ENCODE data around the gene CAMK2D.
A peak's percentile ranks its signal among the peaks of the same experiment; 100 is the strongest.

CAMK2D gene

DNA sequence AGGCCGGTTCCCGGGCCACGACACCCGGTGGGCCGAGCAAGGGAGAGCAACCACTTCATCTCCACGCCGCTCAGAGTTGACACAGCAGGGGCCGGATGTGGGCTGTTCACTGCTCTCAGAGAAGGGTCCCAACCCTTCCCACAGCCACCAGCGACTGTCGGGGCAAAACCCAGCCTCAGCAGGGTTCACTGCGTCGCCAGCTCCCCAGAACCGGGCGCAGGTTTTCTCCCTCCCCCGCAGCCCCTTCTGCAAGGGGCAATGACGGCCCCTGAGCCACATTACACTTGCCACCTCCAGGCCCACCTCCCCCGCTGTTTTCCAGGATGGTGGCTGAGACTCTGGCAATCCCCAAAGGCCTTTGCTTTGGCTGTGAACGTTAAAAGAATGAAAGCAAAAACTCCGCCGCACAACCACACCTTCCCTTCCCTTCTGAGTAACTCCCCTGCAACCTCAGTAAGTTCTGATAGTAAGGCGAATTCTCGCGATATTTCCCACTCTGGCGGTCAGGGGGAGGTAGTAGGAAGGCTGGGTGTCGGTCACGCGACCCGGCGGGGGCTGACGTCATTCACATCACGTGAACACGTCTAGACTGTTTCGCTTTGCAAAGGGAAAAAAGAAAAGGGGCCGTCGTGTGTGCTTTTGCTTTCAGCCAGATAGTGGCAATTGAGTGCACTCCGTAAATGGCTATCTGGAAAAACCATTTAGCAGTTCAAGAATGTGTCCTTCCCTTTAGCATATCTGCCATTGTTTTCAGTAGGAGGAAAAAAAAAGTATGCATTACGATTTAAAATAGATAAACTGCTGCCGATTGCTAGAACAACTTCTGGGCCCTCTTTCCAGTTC lies 869 bp upstream of the CAMK2D start:
- peak; percentile 95 to 100 (median 99) for DNase-seq

- peak; percentile 16 to 55 (median 31) for DNase-seq
Measured at GRCh38 chr4:113760795-113761619, 531 bp downstream of the CAMK2D start.

DNA sequence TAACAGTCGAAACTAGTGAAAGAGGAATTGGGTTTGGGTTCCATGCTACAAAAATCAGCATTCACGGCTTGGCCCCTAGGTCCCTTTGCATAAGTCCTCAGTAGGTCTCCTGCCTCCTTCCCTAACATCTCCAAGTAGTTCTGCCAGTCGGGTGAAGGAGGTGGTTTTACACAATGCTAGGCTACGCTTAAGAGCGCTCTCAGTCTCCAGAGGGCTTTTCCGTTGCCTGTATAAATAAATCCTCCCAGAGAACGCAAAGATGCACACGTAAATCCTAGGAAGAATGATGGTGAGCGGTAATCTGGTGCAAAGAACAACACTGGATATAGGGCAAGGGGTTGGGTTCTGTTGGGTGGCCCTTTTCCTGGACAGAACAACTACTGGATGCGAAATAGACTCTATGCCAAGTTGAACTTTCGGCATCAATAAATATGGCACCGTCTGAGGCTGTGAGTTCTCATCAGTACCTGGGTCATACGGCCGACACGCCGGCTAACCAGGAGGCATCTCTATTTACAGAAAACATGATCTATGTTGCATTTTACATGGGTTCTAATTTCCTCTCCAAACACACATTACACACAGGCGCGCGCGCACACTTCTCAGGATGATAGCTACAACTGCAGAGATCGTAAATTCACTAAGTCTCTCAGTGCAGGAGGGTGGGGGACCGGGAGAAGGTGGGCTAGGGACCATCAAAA lies 1.3 kb downstream of the CAMK2D start:
- peak in 3 of 5 donors; percentile 11 to 45 (median 27) for DNase-seq

DNA sequence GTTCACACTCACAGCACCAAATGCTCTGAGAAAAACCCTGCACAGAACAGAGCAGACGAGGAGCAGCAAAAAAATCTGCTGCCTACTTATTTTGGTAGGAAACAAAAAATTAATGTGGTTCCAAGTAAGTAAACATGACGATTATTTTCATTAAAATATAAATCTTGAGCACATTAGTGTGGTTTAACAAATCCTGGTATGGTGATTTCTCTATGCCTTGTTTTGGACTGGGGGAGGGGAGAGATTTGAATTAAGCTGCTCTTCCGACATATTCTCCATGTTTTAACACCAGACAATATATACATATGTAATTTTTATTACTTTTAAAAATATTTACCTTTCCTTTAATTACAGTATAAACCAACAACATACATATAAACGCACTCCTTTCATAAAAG lies 1.8 kb downstream of the CAMK2D start:
- peak in 1 of 5 donors; percentile 27 for DNase-seq

GRCh38 chr4:113758372-113758771 lies 3.2 kb downstream of the CAMK2D start:
- no peak for DNase-seq

DNA sequence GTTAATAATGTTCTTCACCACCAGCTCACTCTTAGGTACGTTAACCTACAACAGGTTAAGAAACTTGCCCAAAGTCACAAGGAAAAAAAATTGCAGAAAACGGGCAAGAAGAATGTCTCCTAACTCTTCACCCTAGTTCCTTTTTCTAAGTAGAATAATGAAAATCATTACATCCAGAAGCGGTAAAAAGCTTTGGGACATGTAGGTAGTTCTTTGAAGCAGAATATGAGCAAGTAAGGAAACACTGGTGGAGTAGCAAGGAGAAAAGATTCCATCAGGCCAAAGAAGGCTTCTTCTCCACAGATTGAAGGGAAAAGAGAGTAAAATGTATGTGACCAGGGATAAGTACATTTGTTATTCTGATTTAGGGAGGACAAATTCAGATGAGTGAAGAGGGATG lies 4.1 kb downstream of the CAMK2D start:
- DNase-seq, result no peak

DNA sequence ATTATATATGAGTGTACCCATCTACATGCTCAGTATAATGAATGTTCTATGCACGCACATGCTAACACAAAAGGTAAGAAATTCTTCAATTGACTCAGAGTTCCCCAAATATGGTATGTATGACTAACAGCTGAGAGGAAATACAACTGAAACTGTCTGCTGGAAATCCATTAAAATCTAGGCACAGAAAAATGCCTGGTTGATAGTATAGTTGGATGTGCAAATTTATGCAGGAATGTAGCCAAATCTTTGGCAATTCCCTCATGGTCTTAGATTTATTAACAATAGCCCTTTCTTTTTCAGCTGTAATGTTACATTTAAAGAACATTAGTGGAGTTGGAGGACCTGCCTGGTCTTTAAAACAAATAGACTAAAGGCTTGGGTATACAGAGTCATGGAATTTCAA lies 5.5 kb downstream of the CAMK2D start:
- DNase-seq, result peak in 1 of 5 donors; percentile 79

GRCh38 chr4:113750734-113751133 lies 10.8 kb downstream of the CAMK2D start:
- DNase-seq, result no peak

DNA sequence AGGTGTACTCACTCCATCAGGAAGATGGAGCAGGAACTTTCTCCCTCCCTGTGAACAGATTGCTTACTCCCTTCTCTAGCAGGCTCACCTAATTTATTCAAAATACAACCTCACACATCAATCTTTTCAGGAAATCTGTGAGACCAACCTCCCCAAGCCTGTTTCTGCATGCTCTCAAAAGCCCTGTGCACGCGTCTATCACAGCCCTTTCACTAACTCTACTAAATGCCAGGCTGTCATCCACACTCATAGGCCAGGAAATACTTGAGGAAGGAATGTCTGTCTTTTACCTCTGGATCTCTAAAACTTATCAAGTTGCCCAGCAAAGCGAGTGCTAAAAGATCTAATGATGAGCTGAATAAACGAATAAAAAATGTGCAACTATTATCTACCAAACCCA lies 11.2 kb downstream of the CAMK2D start:
- no peak for DNase-seq

DNA sequence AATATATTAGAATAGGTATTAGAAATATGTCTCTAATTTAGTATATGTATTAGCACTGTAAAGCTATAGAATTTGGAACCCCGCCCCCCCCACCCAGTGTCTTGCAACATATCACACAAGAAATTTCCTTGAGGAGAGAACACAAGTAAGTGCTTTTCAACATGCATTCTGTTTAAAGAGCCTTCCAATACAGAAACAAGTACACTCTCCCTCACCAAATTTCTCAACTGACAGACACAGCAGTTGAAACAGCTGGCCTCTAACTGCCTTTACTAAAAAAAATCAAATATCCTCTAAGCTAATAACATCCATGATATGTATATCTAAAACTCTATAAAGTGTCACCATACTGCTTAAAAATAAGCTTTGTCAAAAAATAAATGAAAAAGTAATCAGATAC lies 12.4 kb downstream of the CAMK2D start:
- DNase-seq, result no peak

GRCh38 chr4:113747949-113748348 lies 13.6 kb downstream of the CAMK2D start:
- DNase-seq, result no peak

DNA sequence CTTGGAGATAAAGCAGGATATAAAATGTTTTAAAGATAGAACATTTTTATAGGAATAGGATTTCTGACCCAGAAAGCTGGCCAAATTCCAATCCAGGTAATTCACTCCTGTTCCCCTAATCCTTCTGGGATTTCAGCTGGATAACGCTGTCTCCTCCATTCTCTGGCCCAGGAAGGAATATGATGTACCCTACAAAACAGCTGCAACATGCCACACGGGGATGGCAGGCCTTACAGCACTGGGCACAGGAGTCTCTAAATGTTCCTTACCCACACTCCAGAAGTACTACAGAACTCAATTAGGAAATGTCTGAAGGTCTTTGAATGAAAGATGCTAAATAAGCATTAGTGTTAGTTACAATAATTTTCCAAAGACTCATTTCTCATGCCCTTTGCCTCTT lies 15.8 kb downstream of the CAMK2D start:
- DNase-seq, result no peak

DNA sequence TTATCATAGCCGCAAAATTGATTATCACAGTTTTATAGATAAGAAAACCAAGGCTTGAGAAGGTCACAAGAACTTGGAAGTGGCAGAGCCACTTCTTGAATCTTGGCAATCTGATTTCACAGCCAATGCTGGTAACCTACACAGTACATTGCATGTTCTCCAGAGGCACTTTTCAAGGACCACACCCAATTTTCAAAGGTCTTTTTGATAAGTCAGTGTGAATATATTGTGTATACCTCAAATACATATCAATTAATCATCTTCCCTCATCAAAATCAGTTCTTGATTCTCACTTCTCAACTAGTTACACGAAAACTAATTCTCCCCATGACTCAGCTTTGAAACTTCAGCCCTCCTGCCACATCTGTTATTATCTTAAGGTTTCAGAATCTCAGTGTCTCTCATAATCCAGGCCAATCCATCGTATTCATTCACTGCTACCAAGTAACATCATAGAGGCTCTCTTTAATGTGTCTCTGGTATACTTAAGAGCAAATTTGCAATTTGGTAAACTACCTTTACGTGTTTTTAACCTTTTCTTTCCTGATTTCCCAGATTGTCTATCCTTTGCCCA lies 16.8 kb downstream of the CAMK2D start:
- no peak for DNase-seq

- no peak for DNase-seq
Measured at GRCh38 chr4:113743690-113744089, 17.8 kb downstream of the CAMK2D start.

DNA sequence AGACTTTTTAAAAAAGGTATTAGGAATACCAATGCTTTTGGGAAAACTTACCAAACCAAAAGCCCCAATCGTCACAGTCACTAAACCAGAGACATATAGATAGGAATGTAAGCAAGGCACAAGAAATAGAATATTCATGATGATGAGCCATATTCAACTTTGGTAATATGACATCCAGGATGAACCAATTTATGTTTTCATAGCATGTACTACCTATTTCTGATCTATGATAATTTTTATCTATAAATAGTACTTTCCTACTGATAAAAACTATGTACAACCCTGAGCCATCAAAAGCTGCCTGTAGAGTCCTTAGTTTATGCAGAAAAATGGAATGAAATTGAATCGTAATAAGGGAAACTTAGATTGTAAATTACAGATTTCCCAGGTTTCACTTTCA lies 18.9 kb downstream of the CAMK2D start:
- DNase-seq, result no peak

DNA sequence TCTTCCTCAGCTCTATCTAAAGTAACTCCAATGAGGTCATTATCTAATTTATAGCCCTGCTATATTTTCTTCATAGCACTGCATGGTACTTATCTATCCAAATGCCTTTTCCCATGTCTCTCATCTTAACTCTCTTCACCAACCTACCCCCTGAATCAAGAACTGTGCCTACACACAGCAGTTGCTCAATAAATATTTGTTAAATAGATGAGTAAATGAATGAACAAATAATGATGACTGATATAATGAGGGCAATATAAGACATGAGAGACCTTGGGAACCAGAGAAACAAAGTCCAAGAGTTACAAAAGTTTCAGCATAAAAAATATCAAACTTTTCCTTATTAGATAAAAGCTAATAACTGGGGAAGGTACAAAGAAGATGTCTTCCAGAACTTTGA lies 19.6 kb downstream of the CAMK2D start:
- no peak for DNase-seq

GRCh38 chr4:113740857-113741379 lies 20.6 kb downstream of the CAMK2D start:
- DNase-seq, result no peak

DNA sequence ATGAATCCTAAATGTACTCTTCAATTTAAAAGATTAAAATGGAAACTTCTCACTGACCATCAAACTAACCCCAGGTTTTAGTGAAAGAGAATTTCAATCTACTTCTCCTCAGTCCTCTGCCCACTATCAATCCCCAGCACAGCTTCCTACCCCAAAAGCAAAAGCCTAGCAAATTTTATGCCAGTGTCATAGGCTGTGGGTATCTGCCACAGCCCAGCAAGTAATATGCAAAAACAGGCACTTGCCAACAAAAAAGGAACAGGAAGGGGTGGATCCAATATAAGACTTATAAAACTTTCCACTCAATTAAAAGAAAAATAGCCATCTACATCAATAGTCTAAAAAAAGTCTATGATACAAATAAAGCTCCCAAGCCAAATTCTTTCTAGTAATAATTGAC lies 22.3 kb downstream of the CAMK2D start:
- DNase-seq, result no peak

DNA sequence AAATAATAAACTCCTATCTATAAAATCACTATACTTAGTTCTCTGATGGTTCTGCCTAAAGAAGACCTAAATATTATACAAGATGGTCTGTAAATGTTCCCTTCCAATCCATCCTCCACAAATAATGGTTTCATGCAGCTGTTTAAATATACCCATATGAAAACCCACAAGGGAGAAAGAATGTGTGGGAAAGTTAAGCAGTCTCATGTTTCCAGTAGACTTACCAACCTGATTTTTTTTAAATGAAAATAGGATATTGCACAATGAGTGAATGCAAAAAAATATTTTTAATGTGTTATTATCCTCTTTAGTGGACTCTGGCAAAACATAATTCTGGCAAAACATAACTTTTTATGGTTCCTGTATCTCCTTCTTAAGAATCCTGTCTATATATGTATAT lies 23.3 kb downstream of the CAMK2D start:
- no peak for DNase-seq

DNA sequence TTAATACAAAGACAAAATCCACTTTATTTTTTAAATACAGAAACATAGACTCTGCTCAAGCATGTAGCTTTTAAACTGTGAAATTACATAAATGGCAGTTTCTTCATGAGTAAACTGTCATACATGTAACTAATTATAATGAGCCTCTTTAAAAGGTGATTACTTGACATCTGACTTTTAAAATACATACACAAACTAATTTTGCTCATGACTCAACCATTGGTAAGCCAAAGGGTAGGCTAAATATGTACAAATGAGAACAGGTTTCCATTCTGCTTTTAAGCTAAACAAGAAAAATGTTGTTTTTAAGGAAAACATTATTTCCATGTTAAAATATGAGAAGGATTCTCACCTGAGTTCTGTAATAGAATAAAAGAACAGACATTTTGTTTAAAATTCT lies 27.9 kb downstream of the CAMK2D start:
- DNase-seq, result no peak

DNA sequence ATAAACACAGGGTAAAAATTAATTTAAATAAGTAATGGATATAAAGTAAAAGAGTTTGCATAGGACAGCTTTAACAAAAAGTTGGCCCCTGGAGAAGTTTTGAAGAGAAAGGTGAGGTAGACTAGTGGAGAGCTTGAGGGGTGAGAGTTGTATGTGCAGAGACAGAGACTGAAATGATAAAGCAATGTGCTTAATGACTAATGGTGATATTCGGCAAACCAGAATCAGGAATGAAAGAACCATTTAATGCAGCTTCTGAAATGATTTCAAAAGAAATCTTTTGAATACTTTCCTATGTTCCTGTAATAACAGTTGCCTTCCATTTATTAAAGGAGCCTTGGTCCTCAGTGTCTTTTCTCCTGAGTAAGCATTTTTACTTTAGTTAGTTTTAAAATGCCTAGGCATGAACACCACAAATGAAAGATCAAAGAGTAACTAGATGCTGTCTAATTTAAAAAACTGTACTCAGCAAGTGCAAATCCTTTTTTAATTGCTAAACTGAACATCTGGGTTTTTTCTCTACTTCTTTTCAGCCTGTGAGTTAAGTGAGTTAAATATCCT lies 28.5 kb downstream of the CAMK2D start:
- peak in 1 of 5 donors; percentile 24 for DNase-seq

DNA sequence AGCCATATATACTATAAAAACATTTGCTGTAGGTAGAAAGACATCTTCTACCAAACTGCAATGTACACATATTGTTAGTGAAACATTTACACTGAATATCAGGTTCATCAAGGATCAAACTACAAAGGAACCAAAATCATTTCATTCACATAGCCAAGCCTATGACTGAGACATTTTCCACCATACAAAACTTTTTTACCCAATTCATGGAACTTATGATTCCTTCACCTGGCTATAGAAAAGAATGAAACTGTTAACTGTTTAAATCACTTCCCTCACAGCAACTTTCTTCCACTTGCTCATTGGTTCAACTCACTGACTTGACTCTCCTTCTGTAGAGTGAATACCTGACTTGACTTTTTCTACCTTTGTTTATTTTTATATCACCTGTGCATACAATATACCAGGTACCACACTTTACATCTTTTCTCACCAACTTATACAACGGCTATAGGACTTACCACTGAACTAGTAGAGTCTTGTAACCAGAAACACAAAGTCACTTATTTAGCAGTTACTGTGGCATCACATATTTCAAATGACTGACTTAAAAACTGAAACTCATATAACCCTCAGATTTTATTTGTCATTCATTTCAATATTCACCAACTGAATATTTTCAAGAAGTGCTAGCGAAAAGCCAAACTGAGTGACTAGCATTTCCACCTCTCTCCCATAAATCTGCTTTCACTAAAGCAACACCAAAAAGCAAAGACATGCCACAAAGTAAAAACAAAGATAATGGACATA lies 30.9 kb downstream of the CAMK2D start:
- no peak for DNase-seq
